GM12878 (cell line): ENCODE data around the gene AGRN. TPM values are rescaled to one million over a fixed set of nuclear protein-coding genes. Genes with fewer than 3 reads are reported as not detected.
"Not testable (repeated sequence)": the region's sequence is repeated elsewhere in the genome, so short reads cannot be mapped to it uniquely, and the experiment has no call there.

ENCODE experiments used
- ATAC-seq: fragments of 200-7000 bp; cut with Tn5 transposase; 3 replicates; pipeline ENCODE4 v1.9.1; 2020; ENCODE audit warnings: mild to moderate bottlenecking, moderate library complexity
- BruUV-seq: library from RNA; stranded (reverse); fragments of 400-500 nt; replicated peaks from 2 replicates; lab custom pipeline; 2021; lab: Mats Ljungman, UMichigan
- CTCF ChIA-PET: fragments of 300-600 bp; sonication (Branson Sonifier 250); formaldehyde crosslinking; extraction: SDS; loops from one replicate; lab custom pipeline; 2021; ENCODE audit warnings: inconsistent platforms; lab: Yijun Ruan, JAX
- POLR2A ChIA-PET: fragments of 350-600 bp; formaldehyde crosslinking; extraction: SDS; loops from one replicate; lab custom pipeline; 2021; ENCODE audit warnings: inconsistent platforms; lab: Charles Lee
- RAD21 ChIA-PET: fragments of 300-600 bp; sonication (Branson Sonifier 250); formaldehyde crosslinking; loops from one replicate; lab custom pipeline; 2023; ENCODE audit warnings: antibody characterized with exemption; ENCODE audit not compliant: unreplicated experiment; lab: Charles Lee
- SMC1A ChIA-PET: fragments of 300-600 bp; sonication (Branson Sonifier 250); formaldehyde crosslinking; loops from one replicate; lab custom pipeline; 2023; ENCODE audit not compliant: unreplicated experiment, uncharacterized antibody; lab: Charles Lee
- DNase-seq: peaks from one replicate; pipeline ENCODE4 v3.0.0-alpha.2; 2011; ENCODE audit warnings: low read depth, low spot score
- FAIRE-seq: peaks from 3 replicates; lab custom pipeline; 2011; peaks lifted over from hg19 to GRCh38; lab: Jason Lieb, UNC
- H2AFZ ChIP-seq: 2 replicates; pipeline ENCODE4 v1.6.0; 2011; ENCODE audit warnings: low read depth, low read length, control low read depth; ENCODE audit not compliant: control insufficient read depth
- H3K27ac ChIP-seq: 2 replicates; pipeline ENCODE4 v1.5.1; 2011; ENCODE audit warnings: control low read depth; ENCODE audit not compliant: control insufficient read depth, insufficient read depth
- H3K27me3 ChIP-seq, 2 experiments: replicated peaks in 1 of 2; 2 replicates each; pipeline versions ENCODE4 v1.6.0 to v1.6.1; 2011; ENCODE audit warnings: low read length in 1 of 2; ENCODE audit not compliant: control insufficient read depth in 2 of 2, insufficient read depth in 2 of 2
- H3K36me3 ChIP-seq, 2 experiments: 2 replicates each; pipeline ENCODE4 v1.5.1; 2011; ENCODE audit warnings: low read length in 1 of 2; ENCODE audit not compliant: control insufficient read depth in 2 of 2, insufficient read depth in 2 of 2
- H3K4me1 ChIP-seq: 2 replicates; pipeline ENCODE4 v1.6.1; 2011; ENCODE audit warnings: mild to moderate bottlenecking, low read length, moderate library complexity, mixed read lengths; ENCODE audit not compliant: control insufficient read depth, insufficient read depth
- H3K4me2 ChIP-seq: 2 replicates; pipeline ENCODE4 v1.6.0; 2011; ENCODE audit warnings: control low read depth; ENCODE audit not compliant: control insufficient read depth, insufficient read depth
- H3K4me3 ChIP-seq: fragments of 200-600 bp; sonication (generic); 2 replicates; pipeline ENCODE4 v1.5.1; 2016
- H3K79me2 ChIP-seq: 2 replicates; pipeline ENCODE4 v1.6.0; 2011; ENCODE audit warnings: low read length; ENCODE audit not compliant: control insufficient read depth, insufficient read depth
- H3K9ac ChIP-seq: 2 replicates; pipeline ENCODE4 v1.8.0; 2011; ENCODE audit warnings: low read length, control low read depth, mixed read lengths; ENCODE audit not compliant: control insufficient read depth, insufficient read depth
- H3K9me3 ChIP-seq: replicated peaks from 3 replicates; pipeline ENCODE4 v1.5.1; 2011; ENCODE audit warnings: mild to moderate bottlenecking, low read length; ENCODE audit not compliant: control insufficient read depth, insufficient read depth
- H4K20me1 ChIP-seq: 2 replicates; pipeline ENCODE4 v1.6.0; 2011; ENCODE audit not compliant: control insufficient read depth, insufficient read depth
- CHD1 ChIP-seq: IDR thresholded peaks from 2 replicates; pipeline ENCODE4 v1.6.1; 2012; ENCODE audit warnings: low read depth, low read length, improper control_type of control experiment
- DPF2 ChIP-seq: fragments of 450-650 bp; IDR thresholded peaks from 2 replicates; pipeline ENCODE4 v1.6.1; 2017; ENCODE audit warnings: mild to moderate bottlenecking
- EP300 ChIP-seq, 2 experiments: fragments of 150-350 bp in 1 of 2; IDR thresholded peaks; 2 replicates each; pipeline ENCODE4 v1.6.1; 2011 to 2012; ENCODE audit warnings: low read depth in 2 of 2, low read length in 2 of 2, borderline replicate concordance in 1 of 2, improper control_type of control experiment in 1 of 2, inconsistent platforms in 1 of 2; ENCODE audit not compliant: control insufficient read depth in 1 of 2
- EZH2 ChIP-seq: IDR thresholded peaks from 2 replicates; pipeline ENCODE4 v1.6.1; 2012; ENCODE audit warnings: low read depth, mild to moderate bottlenecking, control low read depth, inconsistent platforms, low read length, borderline replicate concordance; ENCODE audit not compliant: control insufficient read depth
- GABPA ChIP-seq: IDR thresholded peaks from 2 replicates; pipeline ENCODE4 v1.6.1; 2014; ENCODE audit warnings: antibody characterized with exemption, low read depth, mild to moderate bottlenecking, inconsistent platforms
- NFIC ChIP-seq: IDR thresholded peaks from 2 replicates; pipeline ENCODE4 v1.6.1; 2012; ENCODE audit warnings: low read depth, mild to moderate bottlenecking, inconsistent platforms, low read length, moderate library complexity
- NFXL1 ChIP-seq: fragments of 450-650 bp; IDR thresholded peaks from 2 replicates; pipeline ENCODE4 v1.6.1; 2017; ENCODE audit warnings: antibody characterized with exemption, mild to moderate bottlenecking, borderline replicate concordance
- NFYA ChIP-seq: IDR thresholded peaks from 2 replicates; pipeline ENCODE4 v1.6.1; 2011; ENCODE audit warnings: low read depth, mild to moderate bottlenecking, low read length, improper control_type of control experiment, borderline replicate concordance
- NKRF ChIP-seq: fragments of 450-650 bp; conservative IDR thresholded peaks from 2 replicates; pipeline ENCODE4 v1.6.1; 2017; ENCODE audit warnings: mild to moderate bottlenecking, moderate library complexity
- RB1 ChIP-seq: fragments of 450-650 bp; formaldehyde crosslinking; IDR thresholded peaks from 2 replicates; pipeline ENCODE4 v1.6.1; 2017; ENCODE audit warnings: mild to moderate bottlenecking, borderline replicate concordance
- RCOR1 ChIP-seq: conservative IDR thresholded peaks from 2 replicates; pipeline ENCODE4 v1.6.1; 2012; ENCODE audit warnings: low read depth, low read length, improper control_type of control experiment
- TAF1 ChIP-seq: IDR thresholded peaks from 2 replicates; pipeline ENCODE4 v1.6.1; 2011; ENCODE audit warnings: mild to moderate bottlenecking, low read depth, low read length, borderline replicate concordance
- TBL1XR1 ChIP-seq: IDR thresholded peaks from 2 replicates; pipeline ENCODE4 v1.6.1; 2012; ENCODE audit warnings: low read depth, low read length, improper control_type of control experiment
- TCF7 ChIP-seq: IDR thresholded peaks from 2 replicates; pipeline ENCODE4 v1.6.1; 2014; ENCODE audit warnings: antibody characterized with exemption, borderline replicate concordance
- ZNF24 ChIP-seq: fragments of 450-650 bp; IDR thresholded peaks from 2 replicates; pipeline ENCODE4 v1.6.1; 2017; ENCODE audit warnings: antibody characterized with exemption, mild to moderate bottlenecking
- ZNF384 ChIP-seq: IDR thresholded peaks from 2 replicates; pipeline ENCODE4 v1.6.1; 2012; ENCODE audit warnings: low read depth, mild to moderate bottlenecking, low read length, improper control_type of control experiment, borderline replicate concordance
- WGBS: methylation state at CpG from one replicate; pipeline ENCODE4 v1.1.6; 2016; ENCODE audit warnings: low lambda C conversion rate; ENCODE audit not compliant: insufficient replicate concordance, insufficient coverage; ENCODE audit errors: missing lambda C conversion rate; 5-methylcytosine and 5-hydroxymethylcytosine counted together
- in situ Hi-C: fragments of 300-500 bp; cut with MboI; formaldehyde crosslinking; loops from 9 replicates; pipeline ENCODE4 v1.14.3; 2018; ENCODE audit warnings: mixed read lengths
- intact Hi-C: fragments of 100-400 bp; cut with micrococcal nuclease; formaldehyde crosslinking; loops from one replicate; pipeline ENCODE4 v1.14.2; 2022; ENCODE audit not compliant: unreplicated experiment
- polyA plus RNA-seq, 11 experiments: library from polyadenylated mRNA; depleted of rRNA in 4 of 11; unstranded in 6 of 11; stranded (reverse) in 5 of 11; fragments of >200 nt; fragmentation: Nextera tagmentation in 4 of 11; fragmentation: Illumina TruSeq in 1 of 11; extraction: Ambion mirVana in 4 of 11; extraction: Trizol in 1 of 11; gene quantifications; 1 replicate in 1 of 11; 2 replicates in 10 of 11; pipeline versions ENCODE4 v1.2.1 to v1.2.3, GENCODE V29; 2011 to 2016; ENCODE audit warnings: inconsistent platforms in 2 of 11, missing spikeins in 2 of 11, low read depth in 1 of 11
- total RNA-seq, 4 experiments: library from RNA; depleted of rRNA in 3 of 4; stranded (reverse); fragments of >200 nt in 3 of 4; fragmentation: Illumina TruSeq in 1 of 4; extraction: Trizol in 1 of 4; gene quantifications; 2 replicates each; pipeline versions ENCODE4 v1.2.1 to v1.2.3, GENCODE V29; 2013 to 2021

Gene AGRN
- total and polyA plus RNA-seq, 10 of the 15 experiments (the other 5 are each of a cell fraction or from before 2014, with no cell fraction given): 0.02 to 41.8 (median 4.1) TPM

- H3K36me3 ChIP-seq: no peaks in the 10 kb centered on the region
- ChIA-PET SMC1A (interaction anchor here (0.8 to 2.7 kb wide), 11 partner anchors 16 to 387 kb away, joined by 3 to 13 read pairs (median 4); partner anchors contain the start of gene ISG15), POLR2A (interaction anchor here (0.6 to 1.0 kb wide), 3 partner anchors 10 to 28 kb away, joined by 3 to 7 read pairs (median 3); partner anchors contain the start of gene ISG15), CTCF (interaction anchor here (0.6 to 8.0 kb wide), 18 partner anchors 8 to 387 kb away, joined by 3 to 71 read pairs (median 6); partner anchors contain the start of genes ISG15 and NOC2L), RAD21 (interaction anchor here (0.7 to 2.4 kb wide), 13 partner anchors 7 to 307 kb away, joined by 3 to 19 read pairs (median 3); partner anchors contain the start of genes AGRN and ISG15)
- H3K4me3 ChIP-seq: no peak overlapping the region
- no peaks in the 10 kb centered on the region for H3K4me1 ChIP-seq
- H3K27ac ChIP-seq: no peak overlapping the region
- no peaks in the 10 kb centered on the region for H3K79me2 ChIP-seq
- no peaks in the 10 kb centered on the region; the same call in 2 of the 3 replicates for H3K9me3 ChIP-seq
- TF ChIP-seq ZNF384: no peak
- no peak for TF ChIP-seq DPF2
- TF ChIP-seq EP300 (IDR thresholded peaks at IDR 0.05; ENCODE audit: borderline replicate concordance in 1 of 2, control insufficient read depth in 1 of 2, low read depth in 2 of 2, low read length in 2 of 2): no peak
- no peak for TF ChIP-seq RCOR1
- TF ChIP-seq TCF7: no peak
- no peak for TF ChIP-seq RB1
- no peak for TF ChIP-seq CHD1
- no peak for TF ChIP-seq TBL1XR1
- no peak for TF ChIP-seq NFIC
- no peak for TF ChIP-seq ZNF24
- TF ChIP-seq GABPA: no peak
- TF ChIP-seq EZH2: no peak
- TF ChIP-seq NFXL1: no peak
- TF ChIP-seq NFYA: no peak
- no peak for TF ChIP-seq NKRF
- TF ChIP-seq TAF1: no peak
- BruUV-seq: no TSS peak
- WGBS: 50% methylated on average over 13 of the region's 13 CpGs
- FAIRE-seq (no peak), DNase-seq (no peak), ATAC-seq (no peak)
- H3K4me2 ChIP-seq: no peak overlapping the region
- no peaks in the 10 kb centered on the region for H4K20me1 ChIP-seq
- in situ Hi-C loops: no loop called here
- H3K27me3 ChIP-seq: no peaks in the 10 kb centered on the region
- H2AFZ ChIP-seq: no peak overlapping the region
- no peak overlapping the region for H3K9ac ChIP-seq
- intact Hi-C loops: loop anchor here (2.0 kb wide), 1 partner anchor 308 kb away; no protein-coding TSS in a partner anchor
Measured at GRCh38 chr1:985126-985525, 34.8 kb upstream of the AGRN start.

- in situ Hi-C loops, H2AFZ ChIP-seq, DNase-seq, H3K27me3 ChIP-seq, H3K9me3 ChIP-seq, H3K4me2 ChIP-seq, H3K4me3 ChIP-seq, H3K36me3 ChIP-seq, H4K20me1 ChIP-seq, H3K9ac ChIP-seq, SMC1A ChIA-PET, H3K79me2 ChIP-seq, BruUV-seq, H3K27ac ChIP-seq, POLR2A ChIA-PET, ATAC-seq, FAIRE-seq: not testable (repeated sequence)
- 53% methylated on average over 5 of the region's 5 CpGs for WGBS
- ChIA-PET CTCF (interaction anchor here (1.1 to 1.7 kb wide), 2 partner anchors 45 to 304 kb away, joined by 3 read pairs; no protein-coding TSS in a partner anchor), RAD21 (interaction anchor here (2.6 kb wide), 1 partner anchor 76 kb away, joined by 8 read pairs; no protein-coding TSS in a partner anchor)
- H3K4me1 ChIP-seq: peaks cover 17% of the 10 kb centered on the region
- intact Hi-C loops: loop anchor here (1.0 kb wide), 1 partner anchor 76 kb away; no protein-coding TSS in a partner anchor
Measured at GRCh38 chr1:988061-988460, 31.9 kb upstream of the AGRN start.
